HCT116 (cell line): ENCODE data around the gene TGFBR3.

Experiments used
- EZH2 ChIP-seq: fragments of 200-600 bp; sonication (generic); IDR thresholded peaks from 2 replicates; pipeline ENCODE4 v1.6.1; 2017; ENCODE audit warnings: antibody characterized with exemption, mixed run types
- POLR2A ChIP-seq: IDR thresholded peaks from 2 replicates; pipeline ENCODE4 v1.7.0; 2011; ENCODE audit warnings: borderline replicate concordance; ENCODE audit not compliant: insufficient read depth, insufficient read length; ENCODE audit errors: extremely low read depth
- POLR2AphosphoS5 ChIP-seq: IDR thresholded peaks from 2 replicates; pipeline ENCODE4 v1.6.1; 2011; ENCODE audit warnings: mild to moderate bottlenecking, low read depth, low read length, moderate library complexity
- RAD21 ChIP-seq: IDR thresholded peaks from 2 replicates; pipeline ENCODE4 v1.6.1; 2012; ENCODE audit warnings: low read depth, mild to moderate bottlenecking
- SIN3A ChIP-seq: IDR thresholded peaks from 2 replicates; pipeline ENCODE4 v1.6.1; 2012; ENCODE audit warnings: low read depth
- SP1 ChIP-seq: IDR thresholded peaks from 2 replicates; pipeline ENCODE4 v1.6.1; 2012; ENCODE audit warnings: low read depth
- SRF ChIP-seq: IDR thresholded peaks from 2 replicates; pipeline ENCODE4 v1.6.1; 2012; ENCODE audit warnings: low read depth
- TCF7L2 ChIP-seq: IDR thresholded peaks from 2 replicates; pipeline ENCODE4 v1.7.0; 2011; ENCODE audit warnings: borderline replicate concordance, inconsistent platforms; ENCODE audit not compliant: insufficient read depth, insufficient read length; ENCODE audit errors: extremely low read depth
- YY1 ChIP-seq: IDR thresholded peaks from 2 replicates; pipeline ENCODE4 v1.6.1; 2011; ENCODE audit warnings: low read length, low read depth, moderate library complexity, mild to moderate bottlenecking; ENCODE audit not compliant: insufficient replicate concordance; ENCODE audit errors: extremely low read depth
- ZFX ChIP-seq: fragments of 450-650 bp; IDR thresholded peaks from 2 replicates; pipeline ENCODE4 v1.6.1; 2017
- TF ChIP-seq, protein P1 (sequence below), 3 experiments: fragments of 200-600 bp in 1 of 3; sonication (generic) in 1 of 3; IDR thresholded peaks in 2 of 3; conservative IDR thresholded peaks in 1 of 3; 2 replicates each; pipeline ENCODE4 v1.5.1; 2012 to 2017; ENCODE audit warnings: low read depth in 2 of 3, low read length in 2 of 3, antibody characterized with exemption in 1 of 3, borderline replicate concordance in 1 of 3, control low read depth in 1 of 3, mild to moderate bottlenecking in 1 of 3, mixed read lengths in 1 of 3, mixed run types in 1 of 3, moderate library complexity in 1 of 3; ENCODE audit not compliant: insufficient read depth in 1 of 3
- TF ChIP-seq, protein P2 (sequence below): IDR thresholded peaks from 2 replicates; pipeline ENCODE4 v1.6.1; 2012

DNA sequence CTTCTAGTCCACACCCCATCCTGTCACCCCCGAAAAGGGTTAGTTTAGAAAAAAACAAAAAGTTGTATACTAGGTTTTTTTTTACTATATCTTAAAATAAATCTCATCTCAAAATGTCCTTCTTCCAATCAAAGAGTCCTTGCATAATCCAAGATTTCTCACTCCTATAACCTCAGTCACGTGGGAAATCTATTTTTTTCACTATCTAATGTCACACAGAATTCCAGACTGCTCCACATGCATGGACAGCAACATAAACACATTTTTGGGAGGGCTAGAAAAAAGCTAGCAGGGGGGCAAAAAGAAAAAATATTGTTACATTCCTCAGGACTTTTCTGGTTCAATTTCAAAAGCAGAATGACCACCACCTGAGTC, 39.3 kb downstream of the TGFBR3 start:
- TF ChIP-seq TCF7L2 (no peak), SP1 (no peak), SRF (no peak), SIN3A (no peak), POLR2AphosphoS5 (no peak), YY1 (no peak), EZH2 (no peak), ZFX (no peak), POLR2A (no peak), RAD21 (no peak)
- TF ChIP-seq, protein P1, sequence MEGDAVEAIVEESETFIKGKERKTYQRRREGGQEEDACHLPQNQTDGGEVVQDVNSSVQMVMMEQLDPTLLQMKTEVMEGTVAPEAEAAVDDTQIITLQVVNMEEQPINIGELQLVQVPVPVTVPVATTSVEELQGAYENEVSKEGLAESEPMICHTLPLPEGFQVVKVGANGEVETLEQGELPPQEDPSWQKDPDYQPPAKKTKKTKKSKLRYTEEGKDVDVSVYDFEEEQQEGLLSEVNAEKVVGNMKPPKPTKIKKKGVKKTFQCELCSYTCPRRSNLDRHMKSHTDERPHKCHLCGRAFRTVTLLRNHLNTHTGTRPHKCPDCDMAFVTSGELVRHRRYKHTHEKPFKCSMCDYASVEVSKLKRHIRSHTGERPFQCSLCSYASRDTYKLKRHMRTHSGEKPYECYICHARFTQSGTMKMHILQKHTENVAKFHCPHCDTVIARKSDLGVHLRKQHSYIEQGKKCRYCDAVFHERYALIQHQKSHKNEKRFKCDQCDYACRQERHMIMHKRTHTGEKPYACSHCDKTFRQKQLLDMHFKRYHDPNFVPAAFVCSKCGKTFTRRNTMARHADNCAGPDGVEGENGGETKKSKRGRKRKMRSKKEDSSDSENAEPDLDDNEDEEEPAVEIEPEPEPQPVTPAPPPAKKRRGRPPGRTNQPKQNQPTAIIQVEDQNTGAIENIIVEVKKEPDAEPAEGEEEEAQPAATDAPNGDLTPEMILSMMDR (IDR thresholded peaks at IDR 0.05 in 2 of 3, conservative IDR thresholded peaks at IDR 0.05 in 1 of 3; ENCODE audit: borderline replicate concordance in 1 of 3, insufficient read depth in 1 of 3, low read depth in 2 of 3, low read length in 2 of 3) = no peak
- TF ChIP-seq, protein P2, sequence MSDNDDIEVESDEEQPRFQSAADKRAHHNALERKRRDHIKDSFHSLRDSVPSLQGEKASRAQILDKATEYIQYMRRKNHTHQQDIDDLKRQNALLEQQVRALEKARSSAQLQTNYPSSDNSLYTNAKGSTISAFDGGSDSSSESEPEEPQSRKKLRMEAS = no peak
